Right atrium auricular region (tissue), 2 donors: ENCODE data around the gene MAMSTR. TPM values are rescaled to one million over a fixed set of nuclear protein-coding genes. Genes with fewer than 3 reads are reported as not detected.

Experiments
- DNase-seq: peaks from one replicate; pipeline ENCODE4 v3.0.0-alpha.2; 2019; ENCODE audit warnings: low spot score
- H3K27ac ChIP-seq, 2 donors: fragments of 200-600 bp; sonication (generic); 1 replicate in 1 of 2; 2 replicates in 1 of 2; pipeline ENCODE4 v1.5.1; 2016 to 2019
- H3K27me3 ChIP-seq, 2 donors: fragments of 200-600 bp; sonication (generic); one replicate each; pipeline versions ENCODE4 v1.5.1 to v1.6.0; 2017 to 2019
- H3K36me3 ChIP-seq: fragments of 200-600 bp; sonication (generic); one replicate; pipeline ENCODE4 v1.5.1; 2016
- H3K4me1 ChIP-seq, 2 donors: fragments of 200-600 bp; sonication (generic); one replicate each; pipeline versions ENCODE4 v1.5.1 to v1.6.0; 2017 to 2019
- H3K4me3 ChIP-seq, 2 donors: fragments of 200-600 bp; sonication (generic); 1 replicate in 1 of 2; 2 replicates in 1 of 2; pipeline ENCODE4 v1.5.1; 2017 to 2019; ENCODE audit warnings: mild to moderate bottlenecking in 1 of 2, moderate library complexity in 1 of 2
- H3K9me3 ChIP-seq, 2 donors: fragments of 200-600 bp; sonication (generic); one replicate each; pipeline ENCODE4 v1.5.1; 2019
- total RNA-seq, 2 donors: library from RNA; depleted of rRNA; stranded (reverse); fragments of >200 nt; gene quantifications; one replicate each; pipeline ENCODE4 v1.1.0, GENCODE V29; 2016
- TF ChIP-seq, protein P1 (sequence below), 2 donors: fragments of 200-600 bp; sonication (generic); IDR thresholded peaks; one replicate each; pipeline ENCODE4 v1.5.1; 2019; ENCODE audit warnings: antibody characterized with exemption in 2 of 2

Gene MAMSTR
- total RNA-seq, 2 donors from 2014 or later, result 0.70 to 2.4 TPM

DNA sequence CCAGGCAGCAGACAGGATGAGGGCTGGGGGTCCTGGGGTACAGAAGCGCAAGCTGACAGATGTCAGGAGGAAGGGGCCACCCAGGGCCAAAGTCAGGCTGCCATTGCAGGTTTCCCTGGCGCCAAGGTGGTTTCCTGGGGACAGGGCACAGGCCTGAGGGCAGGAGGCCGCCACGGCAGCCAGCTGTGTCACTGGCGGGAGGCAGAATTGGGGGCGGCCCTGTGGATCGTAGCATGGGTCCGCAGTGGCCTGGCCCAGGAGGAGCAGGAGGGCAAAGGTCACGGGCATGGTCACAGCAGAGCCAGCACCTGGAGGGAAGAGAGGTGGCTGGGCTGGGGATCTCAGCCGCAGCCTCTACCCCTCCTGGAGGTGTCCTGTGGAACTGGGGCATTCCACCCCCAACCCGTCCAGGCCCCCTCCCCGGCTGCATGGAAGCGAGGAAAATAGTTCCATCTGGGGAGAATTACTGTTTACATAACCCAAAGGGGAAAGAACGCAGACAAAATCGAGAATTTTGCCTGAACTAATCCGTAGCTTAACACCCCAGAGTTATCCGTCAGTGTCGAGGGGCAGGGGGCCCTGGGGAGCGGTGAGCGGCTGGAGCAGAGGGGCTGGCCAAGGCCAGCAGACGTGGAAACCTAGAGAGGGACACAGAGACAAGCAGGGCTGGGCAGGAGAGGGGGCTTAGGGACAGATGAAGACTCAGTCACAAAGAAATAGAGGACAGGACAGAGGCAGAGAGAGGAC is 48.7 kb downstream of the MAMSTR start:
- Histone ChIP-seq H3K27me3 (no peaks in the 10 kb centered on the region), H3K4me1 (peaks cover 0 to 6% of the 10 kb centered on the region in 2 donors), H3K27ac (no peak overlapping the region), H3K36me3 (no peaks in the 10 kb centered on the region), H3K9me3 (no peaks in the 10 kb centered on the region), H3K4me3 (no peak overlapping the region)
- no peak for DNase-seq
- TF ChIP-seq, protein P1, sequence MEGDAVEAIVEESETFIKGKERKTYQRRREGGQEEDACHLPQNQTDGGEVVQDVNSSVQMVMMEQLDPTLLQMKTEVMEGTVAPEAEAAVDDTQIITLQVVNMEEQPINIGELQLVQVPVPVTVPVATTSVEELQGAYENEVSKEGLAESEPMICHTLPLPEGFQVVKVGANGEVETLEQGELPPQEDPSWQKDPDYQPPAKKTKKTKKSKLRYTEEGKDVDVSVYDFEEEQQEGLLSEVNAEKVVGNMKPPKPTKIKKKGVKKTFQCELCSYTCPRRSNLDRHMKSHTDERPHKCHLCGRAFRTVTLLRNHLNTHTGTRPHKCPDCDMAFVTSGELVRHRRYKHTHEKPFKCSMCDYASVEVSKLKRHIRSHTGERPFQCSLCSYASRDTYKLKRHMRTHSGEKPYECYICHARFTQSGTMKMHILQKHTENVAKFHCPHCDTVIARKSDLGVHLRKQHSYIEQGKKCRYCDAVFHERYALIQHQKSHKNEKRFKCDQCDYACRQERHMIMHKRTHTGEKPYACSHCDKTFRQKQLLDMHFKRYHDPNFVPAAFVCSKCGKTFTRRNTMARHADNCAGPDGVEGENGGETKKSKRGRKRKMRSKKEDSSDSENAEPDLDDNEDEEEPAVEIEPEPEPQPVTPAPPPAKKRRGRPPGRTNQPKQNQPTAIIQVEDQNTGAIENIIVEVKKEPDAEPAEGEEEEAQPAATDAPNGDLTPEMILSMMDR (IDR thresholded peaks at IDR 0.05), result no peak

DNA sequence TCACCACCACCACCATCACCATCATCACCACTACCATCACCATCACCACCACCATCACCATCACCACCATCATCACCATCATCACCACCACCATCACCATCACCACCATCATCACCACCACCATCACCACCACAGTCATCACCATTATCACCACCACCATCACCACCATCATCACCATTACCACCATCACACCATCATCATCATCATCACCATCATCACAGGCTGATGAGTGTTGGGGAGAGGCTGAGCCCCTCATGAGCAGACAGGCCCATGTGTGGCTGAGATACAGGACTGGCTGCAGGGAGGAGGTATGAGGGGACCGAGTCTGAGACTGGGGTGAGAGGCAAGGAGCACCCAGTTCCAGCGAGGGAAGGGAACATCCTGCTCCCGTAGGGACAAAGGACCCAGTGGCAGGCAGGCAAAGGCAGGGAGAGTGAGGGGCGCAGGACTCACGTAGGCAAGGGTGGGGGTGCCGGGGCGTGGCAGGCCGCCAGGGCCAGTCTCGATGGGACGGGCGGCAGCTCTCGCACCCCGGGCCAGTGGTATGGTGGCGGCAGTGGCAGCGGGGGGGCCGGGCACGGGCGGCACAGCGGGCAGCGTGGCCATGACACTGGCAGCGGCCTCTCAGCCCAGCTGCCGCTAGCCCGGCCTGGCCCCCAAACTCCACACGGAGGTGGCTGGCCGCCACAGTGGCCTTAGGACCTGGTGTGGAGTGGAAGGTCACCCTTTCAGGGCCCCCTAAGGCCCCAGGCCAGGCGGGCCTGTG is 49.4 kb downstream of the MAMSTR start:
- TF ChIP-seq, protein P1 (IDR thresholded peaks at IDR 0.05), result no peak
- Histone ChIP-seq H3K27me3 (no peaks in the 10 kb centered on the region), H3K27ac (no peak overlapping the region), H3K4me3 (no peak overlapping the region), H3K9me3 (no peaks in the 10 kb centered on the region), H3K4me1 (peaks cover 0 to under 1% of the 10 kb centered on the region in 2 donors), H3K36me3 (no peaks in the 10 kb centered on the region)
- DNase-seq, result no peak

DNA sequence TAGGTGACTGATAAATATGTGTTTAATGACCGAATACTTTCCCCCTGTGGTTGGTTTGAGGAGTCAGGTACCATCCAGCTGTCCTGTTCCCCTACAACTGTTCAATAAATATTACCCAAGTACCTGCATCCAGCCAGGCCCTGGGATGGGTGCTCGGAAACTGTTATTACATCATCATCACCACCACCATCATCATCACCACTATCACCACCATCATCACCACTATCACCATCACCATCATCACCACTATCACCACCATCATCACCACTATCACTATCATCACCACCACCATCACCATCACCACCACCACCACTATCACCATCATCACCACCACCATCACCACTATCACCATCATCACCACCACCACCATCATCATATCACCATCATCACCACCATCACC is 50.8 kb downstream of the MAMSTR start:
- TF ChIP-seq, protein P1 (IDR thresholded peaks at IDR 0.05), result no peak
- no peaks in the 10 kb centered on the region for H3K4me1 ChIP-seq

DNA sequence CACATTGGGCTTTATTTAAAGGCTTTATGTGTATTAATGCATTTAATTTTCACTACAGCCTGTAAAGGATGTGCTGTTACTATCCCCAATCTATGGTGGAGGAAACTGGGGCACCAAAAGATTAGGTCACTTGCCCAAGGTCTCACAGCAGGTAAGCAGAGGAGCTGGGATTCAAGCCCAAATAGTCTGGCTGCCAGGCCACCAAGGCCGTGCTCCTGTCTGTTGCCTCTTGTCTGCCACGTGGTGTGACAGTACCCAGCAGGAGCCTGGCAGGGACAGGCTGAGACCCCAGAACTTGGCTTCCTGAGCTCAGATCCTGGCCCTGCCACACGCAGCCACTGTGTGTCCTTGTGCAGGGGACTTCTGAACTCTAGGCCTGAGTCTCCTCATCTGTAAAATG is 51.2 kb downstream of the MAMSTR start:
- Histone ChIP-seq H3K27me3 (no peaks in the 10 kb centered on the region), H3K27ac (no peak overlapping the region), H3K4me3 (no peak overlapping the region), H3K36me3 (no peaks in the 10 kb centered on the region), H3K4me1 (no peaks in the 10 kb centered on the region), H3K9me3 (no peaks in the 10 kb centered on the region)
- TF ChIP-seq, protein P1 (IDR thresholded peaks at IDR 0.05), result no peak
- DNase-seq, result no peak

More for the DNA sequence above, 50.8 kb downstream of the MAMSTR start:
- Histone ChIP-seq H3K4me3 (no peak overlapping the region), H3K27me3 (no peaks in the 10 kb centered on the region), H3K9me3 (no peaks in the 10 kb centered on the region), H3K27ac (no peak overlapping the region), H3K36me3 (no peaks in the 10 kb centered on the region)
- no peak for DNase-seq

DNA sequence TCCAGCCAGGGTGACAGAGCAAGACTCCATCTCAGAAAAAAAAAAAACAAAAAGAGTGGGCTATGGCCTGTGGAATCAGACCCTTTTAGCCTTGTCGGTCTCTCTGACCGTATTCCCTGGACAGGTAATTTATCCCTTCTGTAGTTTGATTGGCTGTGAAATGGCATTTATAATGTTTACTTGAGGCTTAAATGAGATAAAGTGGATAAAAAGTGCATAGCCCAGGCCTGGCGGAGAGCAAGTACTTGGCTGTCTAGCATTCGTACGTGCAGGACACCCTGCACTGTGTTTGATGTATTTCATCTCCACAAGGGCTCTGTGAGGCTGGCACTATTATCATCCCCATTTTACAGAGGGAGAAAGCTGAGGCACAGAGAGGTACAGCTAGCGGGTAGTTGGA is 53.7 kb downstream of the MAMSTR start:
- H3K27ac ChIP-seq, result no peak overlapping the region
- H3K4me1 ChIP-seq, result peaks cover 0 to 5% of the 10 kb centered on the region in 2 donors
- no peak overlapping the region for H3K4me3 ChIP-seq
- H3K27me3 ChIP-seq, result no peaks in the 10 kb centered on the region
- TF ChIP-seq, protein P1 (IDR thresholded peaks at IDR 0.05), result no peak
- no peak for DNase-seq
- no peaks in the 10 kb centered on the region for H3K9me3 ChIP-seq
- H3K36me3 ChIP-seq, result no peaks in the 10 kb centered on the region
